HEK293T (cell line): ENCODE measurements around the gene SLC18A3.

ENCODE experiments used
- CTCF ChIA-PET: fragments of 350-600 bp; formaldehyde crosslinking; extraction: SDS; loops from one replicate; lab custom pipeline; 2021; ENCODE audit warnings: antibody characterized with exemption, inconsistent platforms; lab: Yijun Ruan, JAX
- POLR2A ChIA-PET: fragments of 350-600 bp; formaldehyde crosslinking; extraction: SDS; loops from one replicate; lab custom pipeline; 2020; ENCODE audit warnings: antibody characterized with exemption, inconsistent platforms; lab: Yijun Ruan, JAX
- DNase-seq: peaks from one replicate; pipeline ENCODE4 v3.0.0; 2012; ENCODE audit warnings: mixed read lengths; ENCODE audit errors: extremely low spot score
- ARNT ChIP-seq: fragments of 450-650 bp; IDR thresholded peaks from 2 replicates; pipeline ENCODE4 v1.6.1; 2017; ENCODE audit warnings: mild to moderate bottlenecking
- BHLHE40 ChIP-seq: fragments of 450-650 bp; IDR thresholded peaks from 2 replicates; pipeline ENCODE4 v1.6.1; 2016; ENCODE audit warnings: mild to moderate bottlenecking, moderate library complexity, borderline replicate concordance
- CTBP1 ChIP-seq: fragments of 450-650 bp; IDR thresholded peaks from 2 replicates; pipeline ENCODE4 v1.6.1; 2016; ENCODE audit warnings: borderline replicate concordance
- ELF4 ChIP-seq: fragments of 450-650 bp; IDR thresholded peaks from 2 replicates; pipeline ENCODE4 v1.6.1; 2017; ENCODE audit warnings: antibody characterized with exemption
- FOXA1 ChIP-seq: fragments of 450-650 bp; IDR thresholded peaks from 2 replicates; pipeline ENCODE4 v1.6.1; 2016; ENCODE audit warnings: mild to moderate bottlenecking
- FOXK2 ChIP-seq: fragments of 450-650 bp; IDR thresholded peaks from 2 replicates; pipeline ENCODE4 v1.6.1; 2016; ENCODE audit warnings: mild to moderate bottlenecking
- FOXM1 ChIP-seq: fragments of 450-650 bp; IDR thresholded peaks from 2 replicates; pipeline ENCODE4 v1.6.1; 2017; ENCODE audit warnings: mild to moderate bottlenecking, borderline replicate concordance
- HDGF ChIP-seq: fragments of 450-650 bp; IDR thresholded peaks from 2 replicates; pipeline ENCODE4 v1.6.1; 2017; ENCODE audit warnings: antibody characterized with exemption, borderline replicate concordance
- L3MBTL2 ChIP-seq: fragments of 450-650 bp; conservative IDR thresholded peaks from 2 replicates; pipeline ENCODE4 v1.6.1; 2016; ENCODE audit warnings: mild to moderate bottlenecking
- LEF1 ChIP-seq: fragments of 450-650 bp; IDR thresholded peaks from 2 replicates; pipeline ENCODE4 v1.6.1; 2017; ENCODE audit warnings: mild to moderate bottlenecking, borderline replicate concordance
- NFRKB ChIP-seq: fragments of 450-650 bp; IDR thresholded peaks from 2 replicates; pipeline ENCODE4 v1.6.1; 2016; ENCODE audit warnings: mild to moderate bottlenecking, moderate library complexity
- SP1 ChIP-seq: fragments of 450-650 bp; IDR thresholded peaks from 2 replicates; pipeline ENCODE4 v1.6.1; 2017
- SUZ12 ChIP-seq: fragments of 450-650 bp; IDR thresholded peaks from 2 replicates; pipeline ENCODE4 v1.6.1; 2016; ENCODE audit warnings: mild to moderate bottlenecking
- TARDBP ChIP-seq: fragments of 450-650 bp; IDR thresholded peaks from 2 replicates; pipeline ENCODE4 v1.6.1; 2016
- ZNF384 ChIP-seq: fragments of 450-650 bp; IDR thresholded peaks from 2 replicates; pipeline ENCODE4 v1.6.1; 2016
- TF ChIP-seq, protein P1 (sequence below): fragments of 450-650 bp; IDR thresholded peaks from 2 replicates; pipeline ENCODE4 v1.6.1; 2016

Gene SLC18A3

DNA sequence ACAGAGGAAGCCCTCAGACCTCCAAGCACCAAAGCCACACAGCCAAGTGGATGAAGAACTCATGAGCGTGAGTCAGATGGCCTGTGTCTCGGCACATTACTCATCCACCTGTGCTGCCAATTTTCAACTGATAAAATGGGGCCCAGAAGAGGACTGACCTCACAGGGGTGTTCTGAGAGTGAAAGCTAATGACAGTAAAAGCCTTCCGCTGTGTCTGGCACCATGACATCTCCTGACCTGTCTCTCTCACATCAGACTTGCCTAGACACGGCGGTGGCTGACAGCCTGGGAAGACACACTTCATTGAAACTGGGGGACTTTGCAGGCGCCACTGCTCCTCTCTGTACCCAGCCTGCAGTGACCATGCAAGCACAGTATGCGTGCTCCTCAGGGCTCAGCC is 8.3 kb upstream of the SLC18A3 start:
- DNase-seq: no peak
- no peak for TF ChIP-seq BHLHE40
- no peak for TF ChIP-seq ZNF384
- TF ChIP-seq, protein P1, sequence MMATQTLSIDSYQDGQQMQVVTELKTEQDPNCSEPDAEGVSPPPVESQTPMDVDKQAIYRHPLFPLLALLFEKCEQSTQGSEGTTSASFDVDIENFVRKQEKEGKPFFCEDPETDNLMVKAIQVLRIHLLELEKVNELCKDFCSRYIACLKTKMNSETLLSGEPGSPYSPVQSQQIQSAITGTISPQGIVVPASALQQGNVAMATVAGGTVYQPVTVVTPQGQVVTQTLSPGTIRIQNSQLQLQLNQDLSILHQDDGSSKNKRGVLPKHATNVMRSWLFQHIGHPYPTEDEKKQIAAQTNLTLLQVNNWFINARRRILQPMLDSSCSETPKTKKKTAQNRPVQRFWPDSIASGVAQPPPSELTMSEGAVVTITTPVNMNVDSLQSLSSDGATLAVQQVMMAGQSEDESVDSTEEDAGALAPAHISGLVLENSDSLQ: no peak
- TF ChIP-seq NFRKB: no peak
- no peak for TF ChIP-seq ELF4
- no peak for TF ChIP-seq HDGF
- no peak for TF ChIP-seq FOXA1
- no peak for TF ChIP-seq L3MBTL2
- no peak for TF ChIP-seq FOXK2
- no peak for TF ChIP-seq LEF1
- no peak for TF ChIP-seq SP1
- no peak for TF ChIP-seq SUZ12
- TF ChIP-seq ARNT: no peak
- TF ChIP-seq TARDBP: no peak
- TF ChIP-seq FOXM1: no peak
- TF ChIP-seq CTBP1: no peak
- ChIA-PET POLR2A (no interaction called here), CTCF (no interaction called here)

DNA sequence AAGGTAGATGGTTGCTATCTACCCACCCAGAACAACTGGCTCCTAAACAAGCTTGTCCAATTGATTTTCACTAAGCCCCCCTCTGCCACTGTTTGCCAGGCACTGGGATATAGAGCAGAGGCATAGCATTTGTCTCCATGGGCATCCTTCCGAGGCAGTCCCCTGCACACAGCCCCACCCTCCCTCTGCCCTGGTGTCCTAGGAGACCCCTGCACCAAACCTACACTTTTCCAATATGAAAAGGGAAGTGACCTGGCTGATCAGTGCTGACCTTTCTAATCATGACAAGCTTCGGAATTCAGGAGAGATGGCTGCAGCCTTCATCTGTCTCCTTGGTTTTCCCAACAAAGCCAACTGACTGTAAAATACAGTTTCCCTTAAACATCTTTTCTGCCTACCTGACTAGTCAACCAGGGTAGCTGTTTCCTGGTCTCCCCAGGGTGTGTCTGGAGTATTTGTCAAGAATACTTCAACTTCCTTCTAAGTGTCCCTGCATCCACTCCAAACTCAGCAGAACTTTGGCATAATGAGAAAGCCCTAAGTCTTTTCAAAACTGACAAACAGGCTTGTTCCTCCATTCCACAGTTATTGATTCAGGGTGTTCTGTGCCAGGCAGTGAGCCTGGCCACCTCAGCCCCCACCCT is 7.6 kb upstream of the SLC18A3 start:
- ChIA-PET CTCF (no interaction called here), POLR2A (no interaction called here)
- TF ChIP-seq FOXM1 (no peak), SP1 (no peak), ELF4 (no peak), NFRKB (no peak), CTBP1 (no peak), BHLHE40 (no peak), ZNF384 (no peak), LEF1 (no peak), FOXA1 (no peak), SUZ12 (no peak), FOXK2 (no peak)
- TF ChIP-seq, protein P1: no peak
- DNase-seq: no peak

DNA sequence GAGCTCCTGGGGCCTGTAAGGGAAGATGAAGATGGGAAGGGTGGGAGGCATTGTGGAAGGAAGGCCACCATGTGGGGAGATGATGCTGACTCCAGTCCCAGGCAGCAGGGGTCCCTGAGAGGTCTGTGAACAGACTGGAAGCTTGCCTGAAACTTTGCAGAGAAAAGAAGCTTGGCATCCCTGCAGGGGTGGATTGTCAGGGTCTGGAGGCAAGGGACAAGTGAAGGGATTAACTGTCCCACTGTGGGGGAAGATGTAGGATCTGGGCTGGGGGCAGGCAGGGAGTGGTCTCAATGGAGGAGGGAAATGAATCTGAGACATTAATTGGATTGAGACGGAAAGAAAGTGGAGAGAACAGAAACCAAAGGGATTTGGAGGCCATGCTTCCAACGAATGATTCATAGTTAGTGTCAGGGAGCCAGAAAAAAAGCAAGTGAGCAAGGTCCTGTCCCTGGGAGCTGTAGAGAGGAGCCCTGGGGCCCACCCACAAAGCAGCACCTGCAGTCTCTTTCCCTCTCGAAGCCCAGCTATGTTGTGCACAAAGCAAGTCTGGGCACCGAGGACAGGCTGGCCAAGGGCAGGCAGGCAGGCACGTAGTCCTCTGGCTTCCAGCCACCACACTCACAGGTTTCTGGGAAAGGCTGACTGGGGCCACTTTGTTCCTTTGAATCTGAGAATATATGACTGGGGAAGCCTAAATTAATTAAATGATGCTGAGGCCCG is 4.7 kb upstream of the SLC18A3 start:
- POLR2A ChIA-PET: no interaction called here
- no peak for TF ChIP-seq TARDBP
- no peak for TF ChIP-seq FOXA1
- no peak for TF ChIP-seq FOXK2
- no peak for TF ChIP-seq CTBP1
- no peak for TF ChIP-seq LEF1
- TF ChIP-seq HDGF: no peak
- no peak for TF ChIP-seq ARNT
- TF ChIP-seq, protein P1: no peak
- TF ChIP-seq ZNF384: no peak
- TF ChIP-seq BHLHE40: no peak
- no peak for TF ChIP-seq SUZ12
- no peak for TF ChIP-seq ELF4
- no peak for TF ChIP-seq FOXM1
- no peak for TF ChIP-seq NFRKB
- TF ChIP-seq SP1: no peak
- TF ChIP-seq L3MBTL2: no peak
- no peak for DNase-seq
- CTCF ChIA-PET: interaction anchor here (1.0 kb wide), 1 partner anchor 12 kb away, joined by 3 read pairs; no protein-coding TSS in a partner anchor

DNA sequence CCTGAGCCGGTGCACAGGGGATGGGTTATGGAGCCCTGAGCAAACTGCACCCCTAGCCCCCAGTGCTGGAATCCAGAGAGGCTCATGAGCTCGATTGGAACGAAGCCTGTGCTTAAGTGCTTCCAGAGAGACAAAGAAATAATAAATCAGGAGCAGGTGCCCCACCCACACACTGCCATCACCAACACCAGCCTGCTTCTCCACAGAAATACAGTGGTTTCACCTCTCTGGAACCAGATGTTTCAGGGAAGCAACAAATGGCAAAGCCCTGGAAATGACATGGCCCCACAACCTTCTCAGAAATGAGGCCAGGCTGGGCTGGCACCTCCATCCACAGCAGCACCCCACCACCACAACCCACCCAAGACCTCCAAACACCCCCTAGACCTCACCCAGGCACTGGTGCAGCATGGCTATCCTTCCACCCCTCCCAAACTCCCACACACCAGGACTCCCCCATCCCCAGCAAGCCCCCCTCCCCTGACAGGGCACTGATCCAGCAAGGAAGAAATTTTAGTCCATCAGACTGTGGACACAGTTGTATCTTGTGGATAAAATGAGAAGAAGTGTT is 4.1 kb upstream of the SLC18A3 start:
- TF ChIP-seq ARNT (no peak), FOXA1 (no peak), NFRKB (no peak), HDGF (no peak), SP1 (no peak), CTBP1 (no peak), FOXM1 (no peak), ELF4 (no peak), ZNF384 (no peak), SUZ12 (no peak), BHLHE40 (no peak), FOXK2 (no peak), TARDBP (no peak), LEF1 (no peak), L3MBTL2 (no peak)
- TF ChIP-seq, protein P1: no peak
- ChIA-PET POLR2A (no interaction called here), CTCF (no interaction called here)
- no peak for DNase-seq

DNA sequence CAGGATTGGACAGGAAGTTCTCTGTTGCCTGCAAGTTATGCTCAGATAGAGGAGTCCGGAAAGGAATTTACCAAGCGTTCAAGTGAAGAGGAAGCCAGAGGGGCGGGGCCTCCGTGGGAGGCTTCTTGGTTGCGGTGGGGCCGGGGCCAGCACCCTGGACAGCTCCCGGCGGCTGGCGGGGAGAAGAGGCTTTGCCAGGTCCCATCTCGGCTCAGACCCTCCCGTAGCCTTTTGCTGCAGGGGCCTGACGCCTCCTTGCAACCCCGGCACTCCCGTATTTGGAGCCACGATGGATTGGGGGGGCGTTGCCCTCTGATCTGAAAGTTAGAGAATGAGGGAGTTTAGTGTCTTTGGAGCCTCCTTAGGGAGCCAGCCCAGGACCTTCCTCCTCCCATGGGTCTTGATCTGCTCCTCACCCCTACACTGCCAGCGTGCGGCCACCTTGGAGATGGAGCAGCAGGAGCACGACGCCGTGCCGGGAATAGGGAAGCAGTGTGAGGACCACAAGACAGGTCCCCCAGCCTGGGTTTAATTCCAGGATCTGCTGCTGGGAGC is 3.1 kb upstream of the SLC18A3 start:
- DNase-seq: peak; percentile 83
- CTCF ChIA-PET: interaction anchor here (0.7 kb wide), 1 partner anchor 14 kb away, joined by 3 read pairs; no protein-coding TSS in a partner anchor
- no peak for TF ChIP-seq FOXK2
- TF ChIP-seq SUZ12: no peak
- POLR2A ChIA-PET: no interaction called here
